GM21786 (cell line): ENCODE measurements around the gene C10orf53.
"Not testable (repeated sequence)": the region's sequence is repeated elsewhere in the genome, so short reads cannot be mapped to it uniquely, and the experiment has no call there.

Source experiments
- ATAC-seq: cut with Tn5 transposase; IDR thresholded peaks from one replicate; pipeline ENCODE4 v1.9.1; 2021; ENCODE audit not compliant: unreplicated experiment

C10orf53 gene

DNA sequence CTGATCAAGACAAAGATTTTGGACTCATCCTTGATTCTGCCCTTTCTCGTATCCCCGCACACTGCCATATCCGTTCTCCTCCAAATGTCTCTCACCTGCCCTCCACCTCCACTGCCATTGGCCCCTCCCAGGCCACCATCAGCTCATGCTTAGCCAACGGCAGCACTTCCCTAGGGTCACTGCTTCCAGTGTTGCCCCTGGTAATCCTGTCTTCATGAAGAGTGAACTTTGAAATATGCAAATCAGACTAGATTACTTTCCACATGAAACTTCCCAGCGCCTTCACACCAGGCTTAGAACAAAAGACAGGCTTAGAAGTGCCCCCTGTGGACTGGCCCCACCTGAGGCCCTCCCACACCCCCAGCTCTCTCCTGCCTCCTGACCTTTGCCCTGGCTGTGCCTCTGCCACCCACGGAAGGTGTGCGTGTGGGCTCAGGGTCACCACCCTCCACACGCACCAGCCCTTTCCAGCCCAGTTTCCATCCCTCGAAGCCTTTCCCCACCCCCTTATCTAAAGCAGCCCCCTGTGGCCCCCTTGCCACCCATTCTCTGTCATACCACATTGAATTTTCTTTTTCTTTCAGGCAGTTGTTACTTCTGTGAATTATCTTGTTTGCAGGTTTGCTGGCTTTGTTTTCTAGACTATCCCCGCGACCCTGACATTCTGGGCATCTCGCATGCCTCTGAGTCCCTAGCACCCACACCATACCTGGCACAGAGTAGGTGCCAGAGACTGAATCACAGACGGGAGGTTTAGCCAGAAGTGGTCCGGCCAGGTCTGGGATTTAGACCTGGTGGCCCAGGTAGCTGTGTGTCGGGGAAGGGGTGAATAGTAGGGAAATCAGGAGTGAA lies 26.8 kb upstream of the C10orf53 start:
- no peak for ATAC-seq

DNA sequence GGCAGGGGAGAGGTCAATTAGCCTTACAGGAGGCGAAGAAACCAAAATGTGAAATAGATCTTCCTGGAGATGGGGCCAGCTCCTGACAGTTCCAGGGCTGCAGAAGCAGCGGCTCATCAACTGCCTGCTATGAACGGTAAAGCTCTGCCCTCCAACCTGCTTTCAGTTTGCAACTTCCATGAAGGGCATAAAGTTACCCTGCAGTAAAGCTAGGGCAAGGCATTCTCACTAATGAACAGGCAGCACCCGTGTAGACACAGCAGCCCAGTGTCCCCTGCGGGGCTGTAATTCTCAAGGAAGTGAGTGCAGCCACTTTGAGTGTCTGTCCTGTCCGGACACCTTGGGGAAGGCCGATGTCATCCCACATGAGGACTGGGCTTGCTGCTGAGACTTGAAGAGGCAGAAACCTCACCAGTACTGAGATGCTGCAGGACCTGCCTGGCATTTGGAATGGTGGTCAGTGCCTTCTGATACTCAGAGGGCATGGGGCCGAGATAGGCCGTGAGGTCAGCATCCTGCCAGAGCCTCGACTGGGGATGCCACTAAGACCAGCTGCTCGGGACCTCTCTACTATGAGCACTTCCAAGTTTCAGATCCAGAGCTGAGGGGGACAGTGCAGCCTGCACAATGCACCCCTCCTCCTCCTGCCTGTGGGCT lies 26.1 kb upstream of the C10orf53 start:
- no peak for ATAC-seq

DNA sequence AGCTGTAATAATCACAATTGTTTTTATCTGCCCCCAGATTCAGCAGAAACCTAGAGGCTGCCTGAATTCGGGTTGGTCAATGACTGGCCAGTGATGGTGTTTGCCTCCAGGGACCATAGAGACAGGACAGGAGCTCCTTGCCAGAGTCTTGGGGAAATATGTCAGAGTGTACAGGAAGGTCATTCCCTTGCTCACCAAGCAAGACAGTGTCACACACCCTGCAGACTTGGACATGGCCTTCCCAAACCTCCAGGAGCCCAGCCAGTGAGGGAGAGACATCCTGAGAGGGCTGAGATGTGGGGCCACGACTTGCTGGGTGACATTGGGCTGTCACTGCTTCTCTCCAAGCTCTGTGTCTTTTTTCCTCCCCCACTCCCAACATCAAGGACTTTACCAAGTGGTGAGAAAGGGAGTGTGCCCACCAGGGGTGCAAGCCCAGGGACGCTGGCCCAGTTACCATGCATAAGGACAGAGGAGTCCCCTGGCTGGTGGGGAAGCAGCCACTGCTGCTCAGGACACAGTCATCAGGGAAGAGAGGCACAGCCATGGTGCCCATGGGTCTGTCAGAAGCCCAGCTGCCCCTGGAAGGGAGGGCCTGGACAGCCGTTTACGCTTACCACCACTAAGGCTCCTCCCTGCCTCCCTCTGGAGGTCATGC lies 25.3 kb upstream of the C10orf53 start:
- ATAC-seq = no peak

DNA sequence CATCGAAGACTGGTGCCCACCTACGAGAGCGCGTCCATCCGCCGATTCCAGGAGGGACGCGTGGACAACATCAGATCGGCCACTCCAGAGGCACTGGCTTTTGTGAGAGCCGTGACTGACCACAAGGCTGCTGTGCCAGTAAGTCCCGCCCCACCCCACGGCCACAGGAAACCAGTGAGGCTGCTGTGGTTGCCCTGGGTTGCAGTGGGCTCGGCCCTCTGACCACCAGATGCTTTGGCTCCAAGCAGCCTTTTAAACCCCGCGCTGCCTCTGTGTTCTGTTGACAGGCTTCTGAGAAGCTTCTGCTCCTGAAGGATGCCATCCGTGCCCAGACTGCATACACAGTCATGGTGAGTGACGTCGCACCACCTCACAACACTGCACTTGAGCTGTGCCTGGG lies 24.4 kb upstream of the C10orf53 start:
- no peak for ATAC-seq

DNA sequence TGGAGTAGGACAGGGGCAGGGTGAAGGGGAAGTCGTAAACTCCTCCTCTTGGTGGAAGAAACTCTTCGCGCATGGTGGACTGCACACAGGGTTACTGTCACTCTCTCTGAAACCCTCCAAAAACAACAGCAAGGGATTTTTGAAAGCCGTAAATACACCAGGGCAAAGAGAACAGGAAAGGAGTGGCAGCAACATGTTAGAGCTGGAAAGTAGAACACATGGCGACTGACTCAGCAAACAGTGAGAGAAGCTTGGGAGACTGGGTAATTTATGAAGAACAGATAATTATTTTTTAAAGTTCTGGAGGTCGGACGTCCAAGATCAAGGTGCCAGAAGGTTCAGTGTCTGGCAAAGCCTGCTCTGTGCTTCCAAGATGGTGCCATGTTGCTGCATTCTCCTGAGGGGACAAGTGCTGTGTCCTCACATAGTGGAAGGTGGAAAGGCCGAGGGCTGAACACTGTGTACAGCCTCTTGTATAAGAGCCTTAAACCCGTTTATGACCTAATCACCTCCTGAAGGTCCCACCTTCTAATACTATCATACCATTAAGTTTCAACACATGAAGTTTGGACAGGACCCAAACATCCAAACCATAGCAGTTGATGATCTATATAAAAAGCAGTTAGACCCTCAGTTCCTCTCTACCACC lies 22.5 kb upstream of the C10orf53 start:
- no peak for ATAC-seq

DNA sequence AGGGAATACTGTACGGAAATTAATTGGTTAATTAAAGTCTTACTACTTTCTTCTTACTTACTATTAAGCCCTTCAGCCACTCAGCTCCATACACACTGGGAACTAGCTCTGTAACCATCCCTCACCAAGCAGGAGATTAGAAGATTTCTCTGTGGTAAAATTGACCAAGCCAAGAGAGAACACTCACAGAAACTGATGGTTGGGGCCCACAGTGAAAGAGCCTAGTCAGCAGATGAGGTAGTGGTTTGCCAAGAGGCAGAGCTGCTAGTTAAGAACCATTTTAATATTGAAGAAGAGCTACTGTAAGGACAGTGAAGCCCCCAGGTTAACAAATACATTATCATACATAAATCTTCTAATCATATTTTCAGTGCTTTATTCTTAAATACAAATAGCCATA lies 21.8 kb upstream of the C10orf53 start:
- no peak for ATAC-seq

DNA sequence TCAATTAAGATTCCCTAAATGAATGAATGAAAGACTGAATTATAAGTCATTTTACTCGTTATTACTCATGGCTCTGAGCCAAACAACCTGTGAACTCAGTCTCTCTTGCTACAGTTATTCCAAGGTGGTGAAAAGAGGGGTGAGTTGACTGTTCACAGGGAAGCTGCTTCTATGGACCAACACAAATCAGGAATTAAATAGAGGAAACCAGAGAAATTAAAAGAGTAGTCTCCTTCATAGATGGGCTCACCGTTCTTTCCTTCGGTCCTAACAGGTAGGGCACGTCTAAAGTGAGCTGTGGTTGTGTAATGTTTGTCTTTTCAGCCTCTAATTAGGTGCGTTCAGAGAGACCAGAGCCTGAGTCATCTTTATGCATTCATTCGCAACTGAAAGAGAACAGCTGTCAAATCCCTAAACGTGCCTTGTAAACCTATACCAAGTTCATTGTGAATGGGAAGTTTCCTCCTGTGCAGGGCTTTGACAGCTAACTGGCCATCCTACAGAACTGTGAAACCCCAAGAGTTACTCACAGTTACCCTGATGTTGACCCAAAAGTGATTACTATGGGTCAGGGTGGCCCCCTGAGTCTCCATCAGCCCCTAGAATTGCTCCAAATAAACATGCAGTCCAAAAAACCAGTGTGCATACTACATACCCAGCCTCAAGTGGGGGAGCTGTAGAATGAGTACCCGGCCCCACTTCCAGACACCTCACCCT lies 18.2 kb upstream of the C10orf53 start:
- no peak for ATAC-seq

DNA sequence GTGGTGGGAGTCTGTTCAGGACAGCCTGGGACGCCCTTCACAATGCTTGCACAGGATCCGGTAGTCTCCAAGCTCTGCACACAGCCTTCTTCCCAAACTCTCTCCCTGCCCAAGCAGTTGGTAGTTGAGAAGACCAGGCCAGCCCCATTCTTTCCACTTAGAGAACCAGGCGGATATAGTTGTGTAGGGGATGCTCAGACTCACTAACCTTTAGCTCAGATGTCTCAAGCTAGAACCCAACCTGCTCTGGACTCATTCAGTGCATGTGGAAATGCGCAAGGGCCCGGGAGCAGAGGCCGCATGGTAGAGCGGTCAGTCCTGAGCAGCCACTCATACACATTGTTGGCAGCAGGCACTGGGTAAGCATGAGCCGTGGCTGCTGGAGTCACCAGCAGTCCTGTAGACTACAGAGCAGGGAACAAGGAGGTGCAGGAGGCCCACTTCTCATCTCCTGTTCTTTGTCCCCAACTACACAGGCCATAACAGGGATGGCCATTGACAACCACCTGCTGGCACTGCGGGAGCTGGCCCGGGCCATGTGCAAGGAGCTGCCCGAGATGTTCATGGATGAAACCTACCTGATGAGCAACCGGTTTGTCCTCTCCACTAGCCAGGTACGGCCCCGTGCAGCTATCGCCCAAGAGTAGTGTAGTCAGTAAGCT lies 17.2 kb upstream of the C10orf53 start:
- ATAC-seq = no peak

DNA sequence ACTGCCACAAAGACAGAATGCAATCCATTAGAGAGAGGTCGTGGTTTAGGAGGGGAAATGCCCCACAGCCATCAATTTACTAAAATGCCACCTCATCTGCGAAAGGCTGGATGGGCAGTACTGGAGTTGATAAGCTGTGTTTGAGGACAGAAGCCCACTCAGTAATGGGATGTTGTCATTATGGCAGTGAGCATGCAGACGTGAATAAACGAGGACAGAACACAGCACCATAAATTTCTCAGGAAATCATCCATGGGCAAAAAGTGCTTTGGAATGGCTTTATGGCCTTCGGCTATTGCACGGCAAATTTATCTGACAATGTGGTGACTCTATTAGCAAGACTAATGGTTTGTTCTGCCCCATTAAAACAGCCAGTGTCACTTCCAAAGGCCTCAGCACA lies 15.9 kb upstream of the C10orf53 start:
- no peak for ATAC-seq

DNA sequence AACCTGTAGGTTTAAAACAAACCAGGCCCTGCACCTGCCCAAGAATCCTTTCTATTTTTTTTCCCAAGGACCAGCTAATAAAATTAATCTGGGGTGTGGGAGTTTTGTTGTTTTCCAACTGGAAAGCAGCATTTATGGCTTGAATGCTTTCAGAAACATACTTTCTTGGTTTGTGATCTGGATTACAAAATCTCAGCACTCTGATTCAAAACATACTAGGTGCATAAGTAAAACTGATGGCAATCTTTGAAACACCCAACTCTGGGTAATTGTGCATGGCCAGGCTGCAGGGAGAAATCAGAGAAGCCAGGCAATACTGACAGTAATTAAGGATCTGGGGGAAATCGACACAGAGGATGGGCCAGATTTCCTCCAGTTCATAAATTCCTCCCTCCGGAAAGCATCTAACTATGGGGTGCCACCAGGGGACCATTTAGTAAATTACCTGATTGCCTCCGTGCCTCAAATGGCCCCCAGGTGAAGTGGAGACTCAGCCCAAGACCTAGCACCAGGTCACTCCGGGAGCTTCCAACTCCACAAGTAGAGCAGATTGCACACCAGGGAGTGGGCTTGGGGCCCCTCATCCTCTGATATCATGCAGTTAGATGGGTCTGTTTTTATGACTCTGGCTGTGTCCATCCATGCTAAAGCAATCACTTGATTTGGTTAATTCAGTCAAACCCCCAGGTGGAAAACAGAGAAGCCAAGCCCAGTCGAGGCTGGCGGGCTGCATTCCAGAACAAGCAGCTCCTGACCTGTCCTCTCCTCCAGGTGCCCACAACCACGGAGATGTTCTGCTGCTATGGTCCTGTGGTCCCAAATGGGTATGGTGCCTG lies 15.2 kb upstream of the C10orf53 start:
- no peak for ATAC-seq

DNA sequence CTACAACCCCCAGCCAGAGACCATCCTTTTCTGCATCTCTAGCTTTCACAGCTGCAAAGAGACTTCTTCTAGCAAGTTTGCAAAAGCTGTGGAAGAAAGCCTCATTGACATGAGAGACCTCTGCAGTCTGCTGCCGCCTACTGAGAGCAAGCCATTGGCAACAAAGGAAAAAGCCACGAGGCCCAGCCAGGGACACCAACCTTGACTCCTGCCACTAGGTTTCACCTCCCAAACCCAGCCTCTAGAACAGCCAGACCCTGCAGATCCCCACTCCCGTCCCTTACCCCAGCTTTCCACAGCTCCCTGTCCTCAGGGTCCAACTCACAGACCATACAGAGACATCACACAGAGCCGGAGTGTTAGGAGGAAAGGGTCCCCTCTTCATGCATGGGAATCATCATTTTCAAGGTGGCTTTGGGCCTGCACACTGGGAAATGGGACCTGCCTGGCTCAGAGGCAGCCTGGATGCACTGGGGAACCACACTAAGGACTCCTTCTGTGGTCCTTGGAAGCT lies 14.6 kb upstream of the C10orf53 start:
- no peak for ATAC-seq

DNA sequence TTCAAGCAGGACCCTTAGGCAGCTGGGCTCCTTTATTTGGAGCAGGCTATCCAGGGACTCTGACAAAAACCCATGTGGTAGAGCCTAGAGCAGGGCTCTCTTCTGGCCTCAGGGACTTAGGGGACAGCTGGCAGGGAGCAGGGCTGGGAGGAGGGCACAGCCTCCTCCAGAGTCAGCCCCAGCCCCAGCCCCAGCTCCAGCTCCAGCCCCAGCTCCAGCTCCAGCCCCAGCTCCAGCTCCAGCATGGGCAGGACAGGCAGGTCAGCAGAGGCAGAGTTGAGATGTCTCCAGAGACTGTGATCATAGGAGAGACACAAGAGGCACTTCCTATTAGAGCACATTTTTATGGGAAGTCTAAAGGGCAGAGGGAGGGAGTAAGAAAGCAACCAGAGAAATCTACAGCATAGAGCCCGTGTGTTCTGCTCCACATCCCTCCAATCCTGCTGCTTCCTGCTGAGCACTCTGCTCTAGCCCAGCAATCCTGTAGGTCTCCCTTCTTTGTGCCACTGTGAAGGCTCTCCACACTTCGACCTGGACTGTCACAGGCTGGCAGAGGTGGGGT lies 13.3 kb upstream of the C10orf53 start:
- no peak for ATAC-seq

DNA sequence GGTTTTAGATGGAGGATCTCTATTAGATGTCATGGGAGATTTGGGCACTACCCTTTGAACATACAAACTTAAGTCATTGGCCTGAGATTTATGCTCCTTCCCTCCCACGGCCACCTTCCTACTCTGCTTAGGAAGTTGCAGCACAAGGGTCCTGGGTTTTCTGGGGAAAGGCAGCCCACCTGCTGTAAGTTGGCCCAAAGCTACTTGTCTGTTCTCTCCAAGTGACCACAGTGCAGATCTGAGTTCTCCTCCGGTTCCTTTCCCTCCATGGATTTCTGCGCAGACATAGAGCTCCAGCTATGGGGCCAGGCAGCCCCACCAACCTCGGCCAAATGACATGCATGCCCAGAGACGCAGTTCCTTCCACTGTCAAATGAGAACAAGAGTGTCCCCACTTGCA lies 12.8 kb upstream of the C10orf53 start:
- ATAC-seq = no peak

DNA sequence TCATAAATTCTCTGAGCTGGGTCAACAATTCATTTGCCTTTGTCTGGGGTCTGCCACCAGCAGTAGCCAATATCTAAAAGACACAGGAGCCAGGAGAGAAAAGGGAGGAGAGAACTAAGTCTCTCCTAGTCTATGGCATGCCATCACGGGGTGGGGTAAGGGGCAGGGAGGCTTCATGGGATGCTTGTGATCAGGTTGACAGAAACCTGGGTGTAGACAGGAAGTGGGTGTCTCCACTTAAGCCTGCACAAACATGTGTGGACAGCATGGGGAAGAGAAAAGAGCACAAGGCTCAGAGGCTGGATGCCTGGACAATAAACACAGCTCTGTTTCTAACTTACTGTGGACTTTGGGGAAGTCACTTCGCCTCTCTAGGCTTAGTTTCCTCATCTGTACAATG lies 11.5 kb upstream of the C10orf53 start:
- no peak for ATAC-seq

DNA sequence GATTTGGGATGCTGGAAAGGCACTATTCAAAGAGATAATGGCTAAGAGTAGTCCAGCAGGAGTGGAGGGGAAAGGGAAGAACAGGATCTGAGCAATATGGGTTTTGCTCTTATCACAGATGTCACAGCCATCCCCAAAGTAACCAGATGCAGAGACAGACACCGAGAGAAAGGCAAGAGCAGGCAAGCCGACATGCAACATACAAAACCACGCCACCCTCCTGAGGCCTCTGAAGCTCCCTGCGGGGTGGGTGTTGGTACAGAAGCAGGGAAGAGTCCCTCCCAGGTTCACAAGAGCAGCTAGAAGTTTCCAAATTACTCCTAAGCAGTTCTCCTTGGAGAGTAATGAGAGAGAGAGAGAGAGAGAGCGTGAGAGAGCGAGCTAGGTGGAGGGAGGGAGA lies 10.8 kb upstream of the C10orf53 start:
- ATAC-seq = no peak

DNA sequence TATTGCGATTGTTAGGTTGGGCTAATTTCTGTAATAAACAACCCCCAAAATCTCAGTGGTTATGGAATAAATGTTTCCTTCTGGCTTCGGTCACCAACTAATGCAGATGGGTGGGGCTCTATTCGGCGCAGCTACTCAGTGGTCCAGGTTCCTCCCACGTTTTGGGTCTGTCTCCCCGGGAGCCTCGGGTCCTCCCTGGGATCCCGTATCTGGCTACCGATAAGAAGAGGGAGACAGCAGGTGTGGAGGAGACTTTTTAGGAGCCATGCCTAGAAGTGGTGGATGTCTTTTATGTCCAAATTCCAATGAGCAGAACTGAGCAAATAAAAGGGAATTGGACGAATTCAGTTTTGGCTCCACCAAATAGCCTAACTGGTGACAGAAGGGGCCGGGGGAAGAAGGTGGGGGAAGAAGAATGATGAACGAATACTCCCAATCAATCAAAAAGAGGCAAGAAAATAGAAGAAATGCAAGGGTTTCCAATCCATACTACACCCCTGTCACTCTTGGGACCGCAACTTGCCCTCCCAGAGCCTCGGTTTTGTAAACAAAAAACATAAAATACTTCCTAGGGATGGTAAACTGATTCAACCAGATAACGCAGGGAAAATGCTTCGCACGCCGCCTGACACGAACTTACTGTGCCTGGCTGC lies 498 bp upstream of the C10orf53 start:
- ATAC-seq = no peak

DNA sequence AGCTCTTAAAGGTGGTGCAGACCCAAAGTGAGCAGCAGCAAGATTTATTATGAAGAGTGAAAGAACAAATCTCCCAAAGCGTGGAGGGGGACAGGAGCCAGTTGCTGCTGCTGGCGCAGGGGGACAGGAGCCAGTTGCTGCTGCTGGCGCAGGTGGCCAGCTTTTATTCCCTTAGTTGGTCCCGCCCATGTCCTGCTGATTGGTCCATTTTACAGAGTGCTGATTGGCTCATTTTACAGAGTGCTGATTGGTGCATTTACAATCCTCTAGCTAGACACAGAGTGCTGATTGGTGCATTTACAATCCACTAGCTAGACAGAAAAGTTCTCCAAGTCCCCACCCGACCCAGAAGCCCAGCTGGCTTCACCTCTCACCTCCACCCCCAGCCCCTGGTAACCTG lies 3.0 kb downstream of the C10orf53 start:
- ATAC-seq = not testable (repeated sequence)

DNA sequence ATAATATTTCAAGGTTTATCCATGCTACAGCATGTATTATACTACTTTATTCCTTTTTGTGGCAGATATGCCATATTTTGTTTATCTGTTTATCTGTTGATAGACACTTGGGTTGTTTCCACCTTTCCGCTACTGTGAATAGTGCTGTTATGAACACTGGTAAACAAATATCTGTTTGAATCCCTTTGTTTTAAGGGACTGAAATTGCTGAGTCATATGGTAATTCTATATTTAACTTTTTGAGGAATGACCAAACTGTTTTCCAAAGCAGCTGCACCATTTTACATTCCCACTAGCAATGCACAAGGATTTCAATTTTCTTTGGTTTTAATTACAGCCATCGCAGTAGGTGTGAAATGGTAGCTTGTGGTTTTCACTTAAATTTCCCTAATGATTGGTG lies 3.4 kb downstream of the C10orf53 start:
- no peak for ATAC-seq

DNA sequence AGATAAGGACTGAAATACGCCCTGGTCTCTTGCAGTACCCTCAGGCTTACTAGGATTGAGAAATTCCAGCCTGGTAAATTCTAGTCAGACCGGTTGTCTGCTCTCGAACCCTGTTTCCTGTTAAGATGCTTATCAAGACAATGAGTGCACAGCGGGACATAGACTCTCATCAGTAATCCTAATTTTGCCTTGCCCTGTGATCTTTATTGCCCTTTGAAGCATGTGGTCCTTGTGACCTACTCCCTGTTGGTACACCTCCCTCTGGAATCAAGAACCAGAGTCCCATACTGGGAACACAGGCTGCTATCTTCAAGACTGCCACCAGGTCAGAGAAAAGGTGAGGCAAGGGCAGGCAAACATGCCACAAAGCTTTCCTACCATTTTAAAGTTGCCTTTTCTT lies 7.2 kb downstream of the C10orf53 start:
- no peak for ATAC-seq
